ENCODE results near the gene CEP192.

CEP192 gene

DNA sequence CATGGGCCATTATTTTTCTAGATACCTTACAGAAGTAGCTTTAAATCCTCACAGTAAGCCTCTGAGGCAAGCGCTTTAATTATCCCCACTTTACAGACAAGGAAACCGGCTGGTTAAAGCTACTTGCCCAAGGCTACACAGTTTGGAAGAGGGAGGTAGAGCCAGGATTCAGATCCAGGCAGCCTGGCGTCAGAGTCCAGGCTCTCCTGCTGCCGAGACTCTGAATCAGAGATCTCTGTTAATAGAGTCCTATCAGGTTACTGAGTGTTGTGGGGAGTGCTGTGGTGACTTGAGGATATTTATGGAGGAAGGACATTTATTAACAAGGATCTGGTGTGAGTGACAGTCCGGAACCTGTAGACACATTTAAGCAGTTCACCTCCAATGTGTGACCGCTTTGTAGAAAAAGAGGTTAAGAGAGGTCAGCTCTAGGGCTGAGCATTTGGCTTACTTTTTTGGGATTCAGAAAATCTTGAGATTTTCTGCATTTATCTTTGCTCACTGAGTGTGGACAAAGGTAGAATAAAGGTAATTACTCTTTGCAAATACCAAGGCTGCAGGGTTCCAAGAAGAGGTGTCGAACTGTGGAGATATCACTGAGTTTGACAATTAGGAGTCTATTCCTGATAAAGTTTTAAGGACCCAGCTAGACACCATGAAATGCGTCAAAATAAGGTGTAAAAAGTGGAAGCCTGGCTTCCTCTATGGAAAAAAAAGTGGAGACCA, 1.6 kb upstream of the CEP192 start:
- Histone ChIP-seq H3K4me2 (ENCODE audit: low read length) (peak overlapping the region; percentile 99), H3K4me3 (ENCODE audit: low read length) (peak overlapping the region; percentile 91), H4K20me1 (ENCODE audit: insufficient read depth, low read length) (peaks cover 24% of the 10 kb centered on the region), H3K4me1 (ENCODE audit: low read length) (peaks cover 19% of the 10 kb centered on the region), H3K27ac (ENCODE audit: low read length) (no peak overlapping the region), H3K36me3 (replicated peaks; ENCODE audit: low read depth, low read length) (peaks cover 15% of the 10 kb centered on the region), H3K27me3 (ENCODE audit: low read depth, low read length) (no peaks in the 10 kb centered on the region), H3K9ac (ENCODE audit: low read length) (peak overlapping the region; percentile 96; the same call in 1 of the 2 replicates), H2AFZ (ENCODE audit: low read depth, low read length) (no peak overlapping the region), H3K9me3 (ENCODE audit: insufficient read depth, low read length) (no peaks in the 10 kb centered on the region), H3K79me2 (ENCODE audit: low read length) (peaks cover 41% of the 10 kb centered on the region)
- no peak for TF ChIP-seq EZH2phosphoT487 (IDR thresholded peaks at IDR 0.05; ENCODE audit: low read depth)
- TF ChIP-seq, protein P1, sequence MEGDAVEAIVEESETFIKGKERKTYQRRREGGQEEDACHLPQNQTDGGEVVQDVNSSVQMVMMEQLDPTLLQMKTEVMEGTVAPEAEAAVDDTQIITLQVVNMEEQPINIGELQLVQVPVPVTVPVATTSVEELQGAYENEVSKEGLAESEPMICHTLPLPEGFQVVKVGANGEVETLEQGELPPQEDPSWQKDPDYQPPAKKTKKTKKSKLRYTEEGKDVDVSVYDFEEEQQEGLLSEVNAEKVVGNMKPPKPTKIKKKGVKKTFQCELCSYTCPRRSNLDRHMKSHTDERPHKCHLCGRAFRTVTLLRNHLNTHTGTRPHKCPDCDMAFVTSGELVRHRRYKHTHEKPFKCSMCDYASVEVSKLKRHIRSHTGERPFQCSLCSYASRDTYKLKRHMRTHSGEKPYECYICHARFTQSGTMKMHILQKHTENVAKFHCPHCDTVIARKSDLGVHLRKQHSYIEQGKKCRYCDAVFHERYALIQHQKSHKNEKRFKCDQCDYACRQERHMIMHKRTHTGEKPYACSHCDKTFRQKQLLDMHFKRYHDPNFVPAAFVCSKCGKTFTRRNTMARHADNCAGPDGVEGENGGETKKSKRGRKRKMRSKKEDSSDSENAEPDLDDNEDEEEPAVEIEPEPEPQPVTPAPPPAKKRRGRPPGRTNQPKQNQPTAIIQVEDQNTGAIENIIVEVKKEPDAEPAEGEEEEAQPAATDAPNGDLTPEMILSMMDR (IDR thresholded peaks at IDR 0.05; ENCODE audit: low read depth, low read length) = no peak

DNA sequence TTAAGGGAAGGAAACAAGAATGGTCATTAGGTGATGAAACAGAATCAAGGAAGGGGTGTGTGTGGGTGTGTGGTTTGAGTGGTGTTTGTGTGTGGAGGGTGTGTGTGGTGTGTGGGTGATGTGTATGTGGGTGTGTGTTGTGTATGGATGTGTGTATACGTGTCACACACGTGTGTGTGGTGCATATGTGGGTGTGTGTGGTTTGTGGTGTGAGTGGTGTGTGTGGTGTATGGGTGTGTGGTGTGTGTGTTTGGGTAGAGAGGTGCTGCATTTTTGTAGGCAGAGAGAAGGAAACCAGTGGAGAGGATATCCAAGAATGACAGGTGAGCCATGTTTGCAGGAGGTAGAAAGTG, 1.1 kb upstream of the CEP192 start:
- H3K4me1 ChIP-seq (ENCODE audit: low read length) = peaks cover 19% of the 10 kb centered on the region
- no peak for TF ChIP-seq EZH2phosphoT487 (IDR thresholded peaks at IDR 0.05; ENCODE audit: low read depth)
- TF ChIP-seq, protein P1 (IDR thresholded peaks at IDR 0.05; ENCODE audit: low read depth, low read length) = no peak
- peaks cover 47% of the 10 kb centered on the region for H3K79me2 ChIP-seq (ENCODE audit: low read length)
- H4K20me1 ChIP-seq (ENCODE audit: insufficient read depth, low read length) = peaks cover 26% of the 10 kb centered on the region
- peak overlapping the region; percentile 91 for H3K4me3 ChIP-seq (ENCODE audit: low read length)
- peak overlapping the region; percentile 96 for H3K9ac ChIP-seq (ENCODE audit: low read length)
- peaks cover 15% of the 10 kb centered on the region for H3K36me3 ChIP-seq (replicated peaks; ENCODE audit: low read depth, low read length)
- no peak overlapping the region for H2AFZ ChIP-seq (ENCODE audit: low read depth, low read length)
- no peaks in the 10 kb centered on the region for H3K27me3 ChIP-seq (ENCODE audit: low read depth, low read length)
- H3K27ac ChIP-seq (ENCODE audit: low read length) = peak overlapping the region; percentile 70; the same call in 1 of the 2 replicates
- H3K4me2 ChIP-seq (ENCODE audit: low read length) = peak overlapping the region; percentile 99
- no peaks in the 10 kb centered on the region for H3K9me3 ChIP-seq (ENCODE audit: insufficient read depth, low read length)

DNA sequence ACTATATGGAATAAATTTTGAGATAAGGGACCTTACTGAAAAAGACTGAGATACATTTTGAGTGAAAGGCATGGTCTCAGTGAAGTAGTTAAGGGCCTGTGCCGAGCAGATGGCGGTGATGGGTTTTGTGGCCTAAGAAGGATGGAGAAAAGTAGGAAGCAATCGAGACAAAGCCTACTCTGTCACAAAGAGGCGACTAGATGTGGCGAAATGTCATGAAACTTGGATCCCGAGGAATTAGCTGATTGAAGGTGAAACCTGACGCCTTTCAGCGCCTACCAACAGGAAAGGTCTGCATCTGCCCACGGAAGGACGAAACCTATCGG, 558 bp upstream of the CEP192 start:
- Histone ChIP-seq H2AFZ (ENCODE audit: low read depth, low read length) (peak overlapping the region; percentile 71; the same call in 1 of the 2 replicates), H4K20me1 (ENCODE audit: insufficient read depth, low read length) (peaks cover 30% of the 10 kb centered on the region), H3K27ac (ENCODE audit: low read length) (peak overlapping the region; percentile 70), H3K79me2 (ENCODE audit: low read length) (peaks cover 52% of the 10 kb centered on the region), H3K4me2 (ENCODE audit: low read length) (peak overlapping the region; percentile 99), H3K4me3 (ENCODE audit: low read length) (peak overlapping the region; percentile 91), H3K27me3 (ENCODE audit: low read depth, low read length) (no peaks in the 10 kb centered on the region), H3K4me1 (ENCODE audit: low read length) (peaks cover 24% of the 10 kb centered on the region), H3K36me3 (replicated peaks; ENCODE audit: low read depth, low read length) (peaks cover 18% of the 10 kb centered on the region), H3K9me3 (ENCODE audit: insufficient read depth, low read length) (no peaks in the 10 kb centered on the region), H3K9ac (ENCODE audit: low read length) (peak overlapping the region; percentile 96)
- TF ChIP-seq EZH2phosphoT487 (IDR thresholded peaks at IDR 0.05; ENCODE audit: low read depth) = no peak
- TF ChIP-seq, protein P1 (IDR thresholded peaks at IDR 0.05; ENCODE audit: low read depth, low read length) = no peak

DNA sequence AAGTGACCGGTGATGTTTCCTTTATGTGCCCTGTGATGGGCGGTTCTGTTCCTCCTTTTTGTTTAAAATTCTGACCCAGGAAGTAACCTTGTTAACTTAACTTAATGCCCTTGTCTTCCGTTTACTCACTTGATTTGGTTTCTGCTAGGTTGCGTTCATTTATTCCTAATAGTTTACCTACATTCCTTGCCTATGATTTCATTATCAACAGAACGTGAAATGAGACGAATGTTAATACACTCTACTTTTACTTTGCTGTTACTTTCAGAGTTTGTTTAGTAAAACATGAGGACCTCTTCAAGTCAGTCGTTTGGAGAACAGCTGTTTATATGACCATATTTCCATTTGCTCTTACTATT, 638 bp downstream of the CEP192 start:
- no peaks in the 10 kb centered on the region for H3K27me3 ChIP-seq (ENCODE audit: low read depth, low read length)
- H3K9me3 ChIP-seq (ENCODE audit: insufficient read depth, low read length) = no peaks in the 10 kb centered on the region
- peak overlapping the region; percentile 41; the same call in 1 of the 2 replicates for H2AFZ ChIP-seq (ENCODE audit: low read depth, low read length)
- peaks cover 35% of the 10 kb centered on the region for H3K4me1 ChIP-seq (ENCODE audit: low read length)
- peak overlapping the region; percentile 87 for H3K27ac ChIP-seq (ENCODE audit: low read length)
- H3K4me2 ChIP-seq (ENCODE audit: low read length) = peak overlapping the region; percentile 79
- TF ChIP-seq EZH2phosphoT487 (IDR thresholded peaks at IDR 0.05; ENCODE audit: low read depth) = no peak
- TF ChIP-seq, protein P1 (IDR thresholded peaks at IDR 0.05; ENCODE audit: low read depth, low read length) = no peak
- H3K4me3 ChIP-seq (ENCODE audit: low read length) = peak overlapping the region; percentile 91
- peaks cover 64% of the 10 kb centered on the region for H3K79me2 ChIP-seq (ENCODE audit: low read length)
- peak overlapping the region; percentile 89 for H3K9ac ChIP-seq (ENCODE audit: low read length)
- H4K20me1 ChIP-seq (ENCODE audit: insufficient read depth, low read length) = peaks cover 40% of the 10 kb centered on the region
- peaks cover 27% of the 10 kb centered on the region for H3K36me3 ChIP-seq (replicated peaks; ENCODE audit: low read depth, low read length)
